ENCODE measurements around the gene TCEA3.
A peak's percentile ranks its signal among the peaks of the same experiment; 100 is the strongest.

The TCEA3 gene

DNA sequence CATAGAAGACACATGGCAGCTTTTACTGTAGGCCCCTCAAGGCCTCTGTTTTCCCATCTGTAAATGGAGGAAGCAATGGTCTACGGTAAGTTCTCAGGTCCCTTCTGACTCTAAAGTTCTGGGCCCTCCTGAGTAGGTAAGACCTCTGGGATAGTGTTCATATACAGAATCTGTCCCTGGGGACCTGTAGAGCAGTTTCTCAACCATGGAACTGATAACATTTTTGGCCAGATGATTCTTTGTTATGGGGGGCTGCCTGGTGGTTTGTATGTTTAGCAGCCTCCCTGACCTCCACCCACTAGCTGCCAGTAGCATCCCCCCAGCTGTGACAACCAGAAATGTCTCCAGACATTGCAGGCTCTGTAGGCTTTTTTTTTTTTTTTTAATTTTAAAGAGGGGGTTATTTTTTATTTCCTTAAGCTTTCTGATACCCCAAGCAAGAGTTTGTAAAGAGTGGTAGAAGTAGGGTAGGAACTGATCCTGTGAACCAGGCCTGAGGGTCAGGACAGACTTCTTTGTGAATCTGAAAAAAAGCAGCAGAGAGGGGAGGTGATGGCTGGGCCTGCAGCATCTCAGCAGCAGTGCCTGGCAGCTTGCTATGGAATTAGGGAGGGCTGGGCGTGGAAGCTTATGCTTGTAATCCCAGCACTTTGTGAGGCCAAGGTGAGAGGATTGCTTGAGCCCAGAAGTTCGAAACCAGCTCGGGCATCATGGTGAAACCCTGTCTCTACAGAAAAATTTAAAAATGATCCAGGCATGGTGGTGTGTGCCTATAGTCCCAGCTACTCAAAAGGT lies 20.2 kb upstream of the TCEA3 start:
- no peak for DNase-seq

GRCh38 chr1:23444104-23444533 lies 19.6 kb upstream of the TCEA3 start:
- no peak for DNase-seq

DNA sequence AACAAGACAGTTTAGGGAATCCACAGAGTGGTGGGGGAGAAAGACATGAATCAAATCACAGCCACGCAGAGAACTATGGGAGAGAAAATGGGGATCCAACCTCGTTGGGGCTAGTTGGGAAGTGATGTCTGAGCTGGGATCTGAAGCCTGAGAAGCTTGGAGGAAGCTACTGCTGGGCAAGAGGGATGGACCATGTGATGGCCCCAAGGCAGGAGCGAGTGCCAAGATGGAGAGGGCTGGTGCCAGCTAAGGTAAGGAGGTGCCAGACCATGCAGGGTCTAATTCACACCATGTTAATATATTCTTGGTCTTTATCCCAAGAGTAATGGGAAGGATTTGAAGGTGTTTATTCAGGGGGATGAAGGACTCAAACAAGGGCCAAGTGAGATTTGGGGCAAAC lies 18.2 kb upstream of the TCEA3 start:
- no peak for DNase-seq

DNA sequence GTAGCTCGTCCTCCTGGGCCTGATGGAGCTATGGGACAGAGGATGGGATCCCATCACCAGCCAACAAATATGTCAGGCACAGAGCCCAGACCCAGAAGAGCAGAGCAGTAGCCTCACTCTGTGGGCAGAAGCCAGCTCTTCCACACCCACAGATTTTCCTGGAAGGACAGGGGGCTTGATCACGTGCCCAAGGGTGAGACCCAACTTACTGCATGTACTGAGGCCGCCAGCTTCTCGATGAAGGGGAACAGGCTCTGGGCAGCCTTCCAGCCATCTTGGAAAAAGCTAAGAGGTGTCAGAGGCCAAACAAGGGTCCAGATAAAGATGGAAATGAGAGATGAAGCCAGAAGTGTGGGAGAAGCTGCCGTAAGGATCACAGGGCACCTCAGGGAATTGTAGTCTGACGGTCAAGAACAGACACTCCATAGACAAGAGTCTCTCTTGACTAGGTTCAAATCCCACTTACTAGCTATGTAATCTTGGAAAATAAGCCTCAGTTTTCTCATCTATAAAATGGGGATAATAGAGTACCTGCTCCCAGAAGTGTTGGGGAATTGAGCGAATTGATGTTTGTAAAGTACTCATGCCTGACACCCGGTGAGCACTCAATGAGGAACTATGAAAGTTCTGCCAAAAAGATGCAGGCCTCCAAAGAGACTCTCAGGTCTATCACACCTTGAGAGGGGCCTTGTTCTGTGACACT lies 17.0 kb upstream of the TCEA3 start:
- no peak for DNase-seq

DNA sequence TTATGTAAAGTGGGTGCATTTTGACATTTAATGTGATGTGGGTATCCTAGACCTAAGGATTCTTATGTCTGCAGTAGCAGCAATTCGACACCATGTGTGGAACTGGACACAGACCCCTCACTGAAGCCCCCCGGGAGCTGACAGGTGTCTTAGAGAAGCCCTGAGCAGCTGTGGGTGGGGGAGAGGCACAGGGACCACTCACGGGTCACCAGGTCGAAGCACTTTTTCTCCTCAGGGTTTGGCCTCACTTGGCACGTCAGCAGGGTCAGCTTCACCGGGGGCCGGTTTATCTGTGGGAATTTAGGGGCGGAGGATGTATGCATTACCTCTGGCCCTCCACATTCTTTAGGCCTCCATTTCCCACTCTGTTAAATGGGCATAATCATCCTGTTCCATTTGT lies 14.0 kb upstream of the TCEA3 start:
- DNase-seq = no peak

DNA sequence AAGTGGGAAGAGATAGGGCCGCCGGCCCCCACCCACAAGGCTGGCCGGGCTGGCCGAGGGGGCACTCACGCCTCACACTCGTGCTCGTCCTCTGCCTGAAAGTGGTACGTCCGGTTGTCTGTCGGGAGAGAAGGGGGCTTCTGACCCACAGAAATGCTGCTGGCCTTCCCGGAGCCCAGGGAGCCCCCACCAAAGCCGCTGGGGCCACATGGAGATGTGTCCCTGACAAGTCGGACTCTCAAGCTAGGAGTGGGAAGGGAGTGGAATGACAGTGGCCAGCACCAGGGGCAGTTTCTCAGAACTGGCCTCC lies 12.8 kb upstream of the TCEA3 start:
- DNase-seq = no peak

GRCh38 chr1:23436520-23437354 lies 12.2 kb upstream of the TCEA3 start:
- DNase-seq = peak; percentile 9

DNA sequence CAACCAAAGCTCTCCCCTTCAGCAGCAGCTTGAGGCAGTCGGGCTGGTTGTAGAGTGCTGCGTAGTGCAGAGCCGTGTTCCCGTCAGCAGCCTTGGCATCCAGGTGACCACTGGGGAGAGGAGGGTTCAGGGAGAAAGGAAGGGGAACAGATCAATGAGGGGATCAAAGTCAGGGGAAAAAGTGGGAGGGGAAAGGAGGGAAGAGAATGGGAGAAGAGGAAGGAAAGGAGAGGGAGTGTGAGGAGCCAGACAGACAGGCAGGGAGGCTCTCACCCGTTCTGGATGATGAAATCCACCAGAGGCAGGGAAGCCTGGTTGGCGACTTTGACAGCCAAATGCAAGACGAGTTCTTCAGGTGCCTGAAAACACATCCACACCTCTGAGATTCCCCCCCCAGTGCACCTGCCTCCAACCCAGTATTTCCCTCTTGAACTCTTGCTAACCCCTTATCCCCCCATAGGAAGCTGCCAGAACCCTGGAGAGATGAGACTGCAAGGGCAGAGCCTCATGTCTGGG lies 9.8 kb upstream of the TCEA3 start:
- DNase-seq = no peak

GRCh38 chr1:23433122-23433521 lies 8.6 kb upstream of the TCEA3 start:
- DNase-seq = no peak

DNA sequence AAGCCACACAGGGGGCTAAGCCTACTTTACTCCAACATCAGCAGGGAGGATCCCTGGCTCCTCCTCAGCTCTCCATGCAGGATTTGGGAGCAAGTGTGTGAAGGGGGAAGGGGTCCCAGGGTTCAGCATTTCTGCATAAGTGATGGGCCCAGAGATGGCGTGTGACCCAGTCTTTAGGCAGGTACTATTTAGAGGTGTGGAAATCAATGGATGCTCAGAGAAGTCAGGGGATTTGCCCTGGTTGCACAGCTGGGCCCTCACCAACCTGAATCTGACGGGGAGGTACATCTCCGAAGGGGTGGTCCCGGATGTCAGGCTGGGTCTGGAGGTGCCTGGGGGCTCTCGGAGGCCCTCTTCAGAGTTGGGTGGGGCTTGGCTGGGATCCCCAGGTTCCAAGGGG lies 6.9 kb upstream of the TCEA3 start:
- DNase-seq = no peak

DNA sequence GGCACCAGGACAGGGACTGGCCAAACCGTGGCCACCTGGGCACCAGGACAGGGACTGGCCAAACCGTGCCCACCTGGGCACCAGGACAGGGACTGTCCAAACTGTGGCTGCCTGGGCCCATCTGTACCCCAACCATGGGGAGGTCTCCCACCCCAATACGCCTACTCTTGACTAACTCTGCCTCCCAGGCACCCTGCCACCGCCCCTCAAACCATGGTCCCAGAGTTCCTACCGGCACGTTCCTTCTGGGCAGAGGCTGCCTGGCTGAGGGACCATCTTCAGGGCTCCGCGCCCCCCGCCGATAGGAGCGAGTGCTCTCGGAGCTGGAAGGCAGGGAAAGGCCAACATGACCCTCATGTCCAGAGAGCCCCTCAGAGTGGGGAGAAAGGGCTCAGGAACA lies 6.3 kb upstream of the TCEA3 start:
- DNase-seq = no peak

GRCh38 chr1:23428136-23428905 lies 3.8 kb upstream of the TCEA3 start:
- no peak for DNase-seq

DNA sequence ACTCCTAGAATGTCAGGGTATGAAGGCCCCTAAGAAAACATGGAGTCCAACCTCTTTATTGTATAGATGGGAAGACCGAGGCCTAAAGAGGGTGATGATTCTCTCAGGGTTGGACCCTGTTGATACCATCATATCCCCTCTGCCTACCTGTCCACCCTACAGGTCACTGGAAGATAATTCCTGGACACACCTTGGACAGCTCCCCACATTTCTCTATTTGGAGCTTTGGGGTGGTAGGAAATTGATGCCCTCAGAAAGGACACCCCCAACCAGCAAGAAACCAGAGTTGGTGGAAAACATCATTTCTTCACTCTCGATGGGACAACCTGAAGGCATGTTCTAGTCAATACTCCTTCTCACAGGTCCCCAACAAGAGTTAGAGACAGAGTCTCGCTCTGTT lies 3.0 kb upstream of the TCEA3 start:
- no peak for DNase-seq

DNA sequence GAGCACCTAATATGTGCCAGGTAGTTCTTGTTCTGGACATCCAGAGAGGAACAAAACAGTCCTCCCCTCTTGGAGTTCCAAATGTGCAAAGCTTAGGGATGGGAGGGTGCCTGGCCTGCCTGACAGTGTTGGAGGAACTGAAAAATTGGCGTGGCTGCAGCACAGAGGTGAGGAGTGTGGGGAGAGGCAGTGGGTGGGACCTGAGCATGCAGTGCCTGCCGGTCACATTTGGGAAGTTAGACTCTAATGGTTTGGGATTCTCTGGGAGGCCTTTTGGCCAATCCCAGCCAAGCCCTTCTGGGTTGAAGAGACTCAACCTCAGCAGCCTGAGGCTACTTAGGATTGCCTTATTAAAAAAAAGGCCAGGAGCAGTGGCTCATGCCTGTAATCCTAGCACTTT lies 2.3 kb upstream of the TCEA3 start:
- no peak for DNase-seq

DNA sequence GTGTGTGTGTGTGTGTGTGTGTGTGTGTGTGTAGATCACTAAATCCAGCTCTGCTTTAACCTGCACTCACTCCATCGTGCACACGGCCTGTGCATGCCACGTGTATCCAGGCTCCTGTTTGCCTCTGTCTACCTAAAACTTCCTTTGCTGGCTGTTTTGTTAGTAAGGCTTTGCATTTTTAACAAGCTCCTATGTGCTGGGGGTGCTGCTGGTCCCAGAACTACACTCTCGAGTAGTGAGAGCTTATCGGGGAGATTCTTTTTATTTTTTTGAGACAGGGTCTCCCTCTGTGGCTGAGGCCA lies 596 bp upstream of the TCEA3 start:
- DNase-seq = no peak

DNA sequence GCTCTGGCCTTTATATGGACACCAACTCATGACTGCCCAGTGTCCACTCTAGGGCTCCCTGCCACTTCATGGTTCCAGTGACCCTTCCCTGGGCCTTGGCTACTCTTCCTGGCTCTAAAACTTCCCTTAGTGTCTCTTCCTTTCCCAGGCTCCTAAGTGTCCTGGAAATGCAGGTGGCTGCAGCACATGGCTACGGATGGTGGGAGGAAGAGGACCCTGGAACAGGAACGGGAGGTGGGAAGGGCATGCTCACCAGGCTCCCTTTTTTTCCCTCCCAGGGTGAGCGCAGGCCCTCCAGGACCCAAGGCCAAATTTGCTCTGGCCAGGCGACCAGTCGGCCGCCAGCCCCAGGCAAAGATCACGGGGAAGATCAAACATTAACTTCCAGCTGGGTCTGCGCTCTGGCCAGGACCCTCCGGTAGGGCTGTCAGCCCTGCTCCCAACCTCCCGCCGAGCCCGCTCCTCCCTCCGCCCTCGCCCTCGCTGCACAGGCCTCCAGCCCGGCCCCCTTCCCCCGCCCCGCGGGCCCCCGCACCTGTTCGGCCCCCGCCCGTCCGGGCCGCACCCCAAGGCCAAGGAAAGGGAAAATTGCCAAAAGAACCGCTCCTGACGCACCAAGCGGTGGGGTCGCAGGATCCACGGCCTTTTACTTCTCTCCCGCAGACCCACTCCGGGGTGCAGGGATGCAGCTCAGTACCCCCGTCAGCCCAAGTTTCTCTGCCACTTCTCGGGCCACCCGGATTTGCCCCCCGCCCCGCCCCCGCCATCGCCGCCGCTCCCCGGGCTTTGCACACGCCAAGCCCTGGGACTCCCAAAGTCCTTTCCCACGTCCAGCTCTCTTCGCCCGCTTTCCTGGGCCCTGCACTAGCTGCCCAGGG lies 894 bp downstream of the TCEA3 start:
- no peak for DNase-seq

DNA sequence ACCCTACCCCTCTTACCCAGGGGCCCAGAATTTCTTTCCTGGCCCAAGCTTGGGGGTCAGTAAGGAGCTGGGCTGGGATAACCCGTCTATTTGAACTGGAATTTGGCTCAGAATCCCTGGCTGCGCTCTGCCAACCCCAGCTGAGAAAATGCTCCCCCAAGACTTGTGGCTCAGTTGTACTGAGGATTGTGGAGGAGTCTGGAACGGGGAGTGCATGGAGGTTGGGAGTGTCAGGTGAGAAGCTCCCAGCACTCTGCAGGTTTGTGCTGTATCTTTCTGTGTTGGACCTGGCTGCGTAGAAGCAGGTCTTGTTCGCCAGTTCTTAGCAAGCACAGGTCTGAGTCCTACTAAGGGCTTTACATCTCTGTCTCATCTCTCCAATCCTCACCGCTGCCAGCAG lies 1.6 kb downstream of the TCEA3 start:
- DNase-seq = no peak

GRCh38 chr1:23422241-23422877 lies 2.2 kb downstream of the TCEA3 start:
- peak; percentile 41 for DNase-seq

DNA sequence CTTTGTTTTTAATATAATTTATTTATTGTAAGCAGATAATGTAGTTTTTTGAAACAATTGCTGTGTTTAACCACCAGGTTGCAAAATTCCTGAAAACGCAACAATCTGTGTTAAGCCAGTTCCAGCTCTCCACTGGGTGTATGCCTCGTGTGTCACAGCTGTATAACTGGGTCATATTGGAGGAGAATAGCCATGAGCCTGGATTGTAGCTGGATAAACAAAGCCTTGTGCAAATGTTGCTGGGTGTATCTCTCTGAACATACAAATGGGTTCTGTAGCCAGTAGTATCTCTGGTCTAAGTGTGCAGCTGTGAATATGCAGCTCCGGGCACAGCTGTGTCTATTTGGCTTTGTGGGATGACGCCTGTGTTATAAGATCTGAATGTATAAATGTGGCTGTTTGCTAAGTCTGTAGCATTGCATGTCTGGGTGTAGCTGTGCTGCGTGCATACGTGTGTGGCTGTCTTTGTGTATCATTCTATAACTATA lies 2.8 kb downstream of the TCEA3 start:
- no peak for DNase-seq

DNA sequence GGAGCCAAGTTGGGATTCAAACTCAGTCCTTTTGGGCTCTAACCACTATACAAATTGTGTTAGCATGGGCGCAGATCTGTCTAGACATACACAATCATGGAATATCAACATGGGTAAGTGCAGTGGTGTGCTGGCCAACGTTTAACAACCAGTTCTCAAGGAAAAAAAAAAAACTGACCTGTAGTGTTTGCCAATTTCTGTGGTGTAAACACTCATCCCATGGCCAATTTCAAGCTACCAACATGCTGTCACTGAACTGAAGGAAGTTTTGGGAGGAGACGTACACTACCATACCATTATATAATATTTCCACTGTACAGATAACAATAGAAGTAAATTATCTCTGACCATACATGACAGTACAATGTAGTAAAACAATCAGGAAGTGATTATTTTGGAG lies 3.2 kb downstream of the TCEA3 start:
- DNase-seq = no peak

GRCh38 chr1:23420778-23421177 lies 3.8 kb downstream of the TCEA3 start:
- DNase-seq = no peak

All from activated naive CD4-positive, alpha-beta T cell treated with Interleukin-2 at 50 U/mL for 16 hours (primary cell).